ENCODE data around the gene PDE4B. TPM values are rescaled to one million over a fixed set of nuclear protein-coding genes. Genes with fewer than 3 reads are reported as not detected.

The PDE4B gene
- total RNA-seq, 1 donor from 2014 or later: 7.6 TPM

DNA sequence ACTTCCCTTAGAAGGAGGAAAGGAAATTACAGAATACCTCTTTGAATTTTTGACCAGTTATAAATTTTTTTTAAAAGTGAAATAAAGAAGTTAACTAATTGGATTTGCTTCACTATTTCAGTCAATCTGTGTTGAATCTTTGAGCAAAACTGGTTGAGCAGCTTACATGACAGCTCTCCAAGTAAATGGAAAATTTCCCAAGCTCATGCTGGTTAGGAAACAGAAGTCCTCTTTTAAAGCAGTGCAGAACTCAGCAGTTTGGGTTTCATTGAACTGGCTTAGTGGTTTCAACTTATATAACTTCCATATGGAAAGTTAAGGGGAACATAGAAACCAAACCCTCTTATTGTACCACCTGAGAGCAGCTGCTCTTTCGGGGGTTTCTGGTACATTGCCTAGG, 250.5 kb downstream of the PDE4B start:
- no peaks in the 10 kb centered on the region for H3K27me3 Mint-ChIP-seq (ENCODE audit: low read depth, unreplicated experiment)
- H3K4me3 Mint-ChIP-seq (ENCODE audit: unreplicated experiment): no peak overlapping the region
- H3K9me3 Mint-ChIP-seq (ENCODE audit: unreplicated experiment): no peaks in the 10 kb centered on the region
- Histone ChIP-seq H3K36me3 (ENCODE audit: insufficient read depth, low read length) (no peaks in the 10 kb centered on the region), H3K4me3 (ENCODE audit: insufficient read depth, low read depth, low read length) (no peak overlapping the region), H3K4me2 (ENCODE audit: low read length) (no peak overlapping the region), H3K27ac (ENCODE audit: low read depth, low read length) (no peak overlapping the region), H3K9me3 (ENCODE audit: insufficient read depth, low read depth, low read length) (no peaks in the 10 kb centered on the region), H4K20me1 (ENCODE audit: insufficient read depth, low read length) (no peaks in the 10 kb centered on the region), H3K27me3 (ENCODE audit: insufficient read depth, low read length) (no peaks in the 10 kb centered on the region), H3K4me1 (ENCODE audit: insufficient read depth, low read length) (no peaks in the 10 kb centered on the region), H3K79me2 (ENCODE audit: insufficient read depth, low read length) (no peaks in the 10 kb centered on the region), H3K9ac (ENCODE audit: low read length) (no peak overlapping the region), H2AFZ (ENCODE audit: low read depth, low read length) (no peak overlapping the region)
- DNase-seq (ENCODE audit: low read depth) (no peak), FAIRE-seq (no peak)
- no peaks in the 10 kb centered on the region for H3K36me3 Mint-ChIP-seq (ENCODE audit: low read depth, unreplicated experiment)
- TF ChIP-seq EZH2 (IDR thresholded peaks at IDR 0.05; ENCODE audit: insufficient read depth, low read length): no peak
- TF ChIP-seq, protein P1, sequence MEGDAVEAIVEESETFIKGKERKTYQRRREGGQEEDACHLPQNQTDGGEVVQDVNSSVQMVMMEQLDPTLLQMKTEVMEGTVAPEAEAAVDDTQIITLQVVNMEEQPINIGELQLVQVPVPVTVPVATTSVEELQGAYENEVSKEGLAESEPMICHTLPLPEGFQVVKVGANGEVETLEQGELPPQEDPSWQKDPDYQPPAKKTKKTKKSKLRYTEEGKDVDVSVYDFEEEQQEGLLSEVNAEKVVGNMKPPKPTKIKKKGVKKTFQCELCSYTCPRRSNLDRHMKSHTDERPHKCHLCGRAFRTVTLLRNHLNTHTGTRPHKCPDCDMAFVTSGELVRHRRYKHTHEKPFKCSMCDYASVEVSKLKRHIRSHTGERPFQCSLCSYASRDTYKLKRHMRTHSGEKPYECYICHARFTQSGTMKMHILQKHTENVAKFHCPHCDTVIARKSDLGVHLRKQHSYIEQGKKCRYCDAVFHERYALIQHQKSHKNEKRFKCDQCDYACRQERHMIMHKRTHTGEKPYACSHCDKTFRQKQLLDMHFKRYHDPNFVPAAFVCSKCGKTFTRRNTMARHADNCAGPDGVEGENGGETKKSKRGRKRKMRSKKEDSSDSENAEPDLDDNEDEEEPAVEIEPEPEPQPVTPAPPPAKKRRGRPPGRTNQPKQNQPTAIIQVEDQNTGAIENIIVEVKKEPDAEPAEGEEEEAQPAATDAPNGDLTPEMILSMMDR (IDR thresholded peaks at IDR 0.05; ENCODE audit: insufficient read depth, low read depth, low read length): no peak
- H3K4me1 Mint-ChIP-seq (ENCODE audit: low read depth, unreplicated experiment): peaks cover 8% of the 10 kb centered on the region
- H3K27ac Mint-ChIP-seq (ENCODE audit: unreplicated experiment): no peak overlapping the region

DNA sequence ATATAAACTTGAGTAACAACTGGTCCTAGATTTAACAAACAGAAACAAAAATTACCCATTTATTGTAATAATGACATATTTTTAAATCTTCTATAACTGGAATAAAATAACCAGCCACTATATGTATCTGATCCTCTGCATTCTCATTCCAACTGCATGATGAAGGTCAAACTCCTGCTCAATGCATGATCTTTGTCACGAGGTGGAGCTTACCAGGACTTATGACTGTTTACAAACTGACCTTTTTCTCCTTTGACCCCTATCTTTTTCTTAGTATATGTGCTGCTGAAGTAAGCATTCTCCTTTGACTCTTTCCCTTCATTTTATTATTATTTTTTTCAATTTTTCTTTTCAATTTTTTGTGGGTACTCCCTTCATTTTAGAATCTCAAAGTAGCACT, 252.2 kb downstream of the PDE4B start:
- no peaks in the 10 kb centered on the region for H3K36me3 Mint-ChIP-seq (ENCODE audit: low read depth, unreplicated experiment)
- no peaks in the 10 kb centered on the region for H3K9me3 Mint-ChIP-seq (ENCODE audit: unreplicated experiment)
- H3K4me1 ChIP-seq (ENCODE audit: insufficient read depth, low read length): no peaks in the 10 kb centered on the region
- H2AFZ ChIP-seq (ENCODE audit: low read depth, low read length): no peak overlapping the region
- H3K27me3 ChIP-seq (ENCODE audit: insufficient read depth, low read length): no peaks in the 10 kb centered on the region
- H3K79me2 ChIP-seq (ENCODE audit: insufficient read depth, low read length): no peaks in the 10 kb centered on the region
- H3K9ac ChIP-seq (ENCODE audit: low read length): no peak overlapping the region
- no peak for FAIRE-seq
- no peaks in the 10 kb centered on the region for H3K27me3 Mint-ChIP-seq (ENCODE audit: low read depth, unreplicated experiment)
- H3K4me1 Mint-ChIP-seq (ENCODE audit: low read depth, unreplicated experiment): peaks cover 9% of the 10 kb centered on the region
- H3K9me3 ChIP-seq (ENCODE audit: insufficient read depth, low read depth, low read length): no peaks in the 10 kb centered on the region
- H3K27ac ChIP-seq (ENCODE audit: low read depth, low read length): no peak overlapping the region
- H3K4me2 ChIP-seq (ENCODE audit: low read length): no peak overlapping the region
- H3K36me3 ChIP-seq (ENCODE audit: insufficient read depth, low read length): no peaks in the 10 kb centered on the region
- H3K4me3 Mint-ChIP-seq (ENCODE audit: unreplicated experiment): no peak overlapping the region
- no peak overlapping the region for H3K4me3 ChIP-seq (ENCODE audit: insufficient read depth, low read depth, low read length)
- DNase-seq (ENCODE audit: low read depth): no peak
- no peak for TF ChIP-seq EZH2 (IDR thresholded peaks at IDR 0.05; ENCODE audit: insufficient read depth, low read length)
- H4K20me1 ChIP-seq (ENCODE audit: insufficient read depth, low read length): no peaks in the 10 kb centered on the region
- H3K27ac Mint-ChIP-seq (ENCODE audit: unreplicated experiment): no peak overlapping the region

DNA sequence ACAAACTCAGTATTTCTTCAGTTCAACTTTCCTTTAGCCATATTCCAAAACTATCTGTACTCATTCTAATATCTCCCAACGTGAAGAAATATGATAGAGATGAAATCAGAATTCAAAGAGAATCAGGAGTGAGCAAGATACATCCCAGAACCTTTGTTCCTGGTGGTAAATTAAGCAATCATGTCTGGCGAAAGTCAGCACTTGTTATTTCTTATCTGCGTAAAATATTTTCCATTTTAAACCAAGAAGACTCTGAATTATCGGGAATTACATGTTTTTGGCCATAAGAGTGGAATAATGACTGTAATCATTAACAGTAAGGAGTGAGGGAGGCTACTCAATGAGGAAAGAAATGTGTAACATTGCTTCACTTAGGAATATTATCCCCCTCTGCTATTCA, 253.7 kb downstream of the PDE4B start:
- DNase-seq (ENCODE audit: low read depth) (no peak), FAIRE-seq (no peak)
- no peaks in the 10 kb centered on the region for H3K79me2 ChIP-seq (ENCODE audit: insufficient read depth, low read length)
- no peak overlapping the region for H3K4me3 ChIP-seq (ENCODE audit: insufficient read depth, low read depth, low read length)
- H3K9me3 ChIP-seq (ENCODE audit: insufficient read depth, low read depth, low read length): no peaks in the 10 kb centered on the region
- H3K4me1 Mint-ChIP-seq (ENCODE audit: low read depth, unreplicated experiment): peaks cover 6% of the 10 kb centered on the region
- H3K27me3 ChIP-seq (ENCODE audit: insufficient read depth, low read length): no peaks in the 10 kb centered on the region
- no peaks in the 10 kb centered on the region for H3K36me3 ChIP-seq (ENCODE audit: insufficient read depth, low read length)
- no peak overlapping the region for H2AFZ ChIP-seq (ENCODE audit: low read depth, low read length)
- H3K9ac ChIP-seq (ENCODE audit: low read length): no peak overlapping the region
- H3K27me3 Mint-ChIP-seq (ENCODE audit: low read depth, unreplicated experiment): no peaks in the 10 kb centered on the region
- H3K9me3 Mint-ChIP-seq (ENCODE audit: unreplicated experiment): no peaks in the 10 kb centered on the region
- no peak overlapping the region for H3K27ac Mint-ChIP-seq (ENCODE audit: unreplicated experiment)
- H3K27ac ChIP-seq (ENCODE audit: low read depth, low read length): no peak overlapping the region
- H3K36me3 Mint-ChIP-seq (ENCODE audit: low read depth, unreplicated experiment): no peaks in the 10 kb centered on the region
- H3K4me3 Mint-ChIP-seq (ENCODE audit: unreplicated experiment): no peak overlapping the region
- H4K20me1 ChIP-seq (ENCODE audit: insufficient read depth, low read length): no peaks in the 10 kb centered on the region
- no peak overlapping the region for H3K4me2 ChIP-seq (ENCODE audit: low read length)
- TF ChIP-seq, protein P1 (IDR thresholded peaks at IDR 0.05; ENCODE audit: insufficient read depth, low read depth, low read length): no peak
- TF ChIP-seq EZH2 (IDR thresholded peaks at IDR 0.05; ENCODE audit: insufficient read depth, low read length): no peak
- H3K4me1 ChIP-seq (ENCODE audit: insufficient read depth, low read length): no peaks in the 10 kb centered on the region
